ENCODE results near the gene USP49.

Gene USP49

GRCh38 chr6:41892921-41893564 lies 2.1 kb downstream of the USP49 start:
- no peak for DNase-seq (ENCODE audit: extremely low read depth, insufficient read length)

GRCh38 chr6:41887331-41887751 lies 7.8 kb downstream of the USP49 start:
- no peak for TF ChIP-seq CTCF (IDR thresholded peaks at IDR 0.05; ENCODE audit: insufficient read depth, low read length, poor library complexity, severe bottlenecking)
- Histone ChIP-seq H3K4me3 (replicated peaks; ENCODE audit: low read depth, low read length) (no peak overlapping the region), H3K36me3 (ENCODE audit: control insufficient read depth, insufficient read depth, low read length) (no peaks in the 10 kb centered on the region), H3K27me3 (replicated peaks; ENCODE audit: control insufficient read depth, insufficient read depth, low read length) (no peaks in the 10 kb centered on the region)
- no peak for DNase-seq (ENCODE audit: extremely low read depth, insufficient read length)

More at GRCh38 chr6:41892921-41893564, 2.1 kb downstream of the USP49 start:
- Histone ChIP-seq H3K4me3 (replicated peaks; ENCODE audit: low read depth, low read length) (no peak overlapping the region), H3K36me3 (ENCODE audit: control insufficient read depth, insufficient read depth, low read length) (no peaks in the 10 kb centered on the region), H3K27me3 (replicated peaks; ENCODE audit: control insufficient read depth, insufficient read depth, low read length) (no peaks in the 10 kb centered on the region)
- TF ChIP-seq CTCF (IDR thresholded peaks at IDR 0.05; ENCODE audit: insufficient read depth, low read length, poor library complexity, severe bottlenecking): no peak

- Histone ChIP-seq H3K36me3 (ENCODE audit: control insufficient read depth, insufficient read depth, low read length) (no peaks in the 10 kb centered on the region), H3K27me3 (replicated peaks; ENCODE audit: control insufficient read depth, insufficient read depth, low read length) (no peaks in the 10 kb centered on the region), H3K4me3 (replicated peaks; ENCODE audit: low read depth, low read length) (no peak overlapping the region)
- TF ChIP-seq CTCF (IDR thresholded peaks at IDR 0.05; ENCODE audit: insufficient read depth, low read length, poor library complexity, severe bottlenecking): no peak
- no peak for DNase-seq (ENCODE audit: extremely low read depth, insufficient read length)
Measured at GRCh38 chr6:41885930-41886329, 9.2 kb downstream of the USP49 start.

GRCh38 chr6:41884957-41885356 lies 10.2 kb downstream of the USP49 start:
- Histone ChIP-seq H3K27me3 (replicated peaks; ENCODE audit: control insufficient read depth, insufficient read depth, low read length) (no peaks in the 10 kb centered on the region), H3K4me3 (replicated peaks; ENCODE audit: low read depth, low read length) (no peak overlapping the region), H3K36me3 (ENCODE audit: control insufficient read depth, insufficient read depth, low read length) (no peaks in the 10 kb centered on the region)
- no peak for DNase-seq (ENCODE audit: extremely low read depth, insufficient read length)
- TF ChIP-seq CTCF (IDR thresholded peaks at IDR 0.05; ENCODE audit: insufficient read depth, low read length, poor library complexity, severe bottlenecking): no peak

GRCh38 chr6:41881506-41881905 lies 13.7 kb downstream of the USP49 start:
- no peaks in the 10 kb centered on the region for H3K27me3 ChIP-seq (replicated peaks; ENCODE audit: control insufficient read depth, insufficient read depth, low read length)
- TF ChIP-seq CTCF (IDR thresholded peaks at IDR 0.05; ENCODE audit: insufficient read depth, low read length, poor library complexity, severe bottlenecking): no peak

GRCh38 chr6:41878961-41879405 lies 16.2 kb downstream of the USP49 start:
- no peak overlapping the region for H3K4me3 ChIP-seq (replicated peaks; ENCODE audit: low read depth, low read length)
- DNase-seq (ENCODE audit: extremely low read depth, insufficient read length): no peak
- no peak for TF ChIP-seq CTCF (IDR thresholded peaks at IDR 0.05; ENCODE audit: insufficient read depth, low read length, poor library complexity, severe bottlenecking)
- H3K36me3 ChIP-seq (ENCODE audit: control insufficient read depth, insufficient read depth, low read length): no peaks in the 10 kb centered on the region
- H3K27me3 ChIP-seq (replicated peaks; ENCODE audit: control insufficient read depth, insufficient read depth, low read length): no peaks in the 10 kb centered on the region

More at GRCh38 chr6:41881506-41881905, 13.7 kb downstream of the USP49 start:
- Histone ChIP-seq H3K36me3 (ENCODE audit: control insufficient read depth, insufficient read depth, low read length) (no peaks in the 10 kb centered on the region), H3K4me3 (replicated peaks; ENCODE audit: low read depth, low read length) (no peak overlapping the region)
- DNase-seq (ENCODE audit: extremely low read depth, insufficient read length): no peak
